GM18873 (cell line): ENCODE results near the gene TMX2.
"Not testable (repeated sequence)": the region's sequence is repeated elsewhere in the genome, so short reads cannot be mapped to it uniquely, and the experiment has no call there.

Source experiments
- ATAC-seq: cut with Tn5 transposase; IDR thresholded peaks from one replicate; pipeline ENCODE4 v1.9.1; 2021; ENCODE audit warnings: mild to moderate bottlenecking, moderate library complexity, moderate number of reproducible peaks; ENCODE audit not compliant: unreplicated experiment, low FRiP score

Gene TMX2, protein sequence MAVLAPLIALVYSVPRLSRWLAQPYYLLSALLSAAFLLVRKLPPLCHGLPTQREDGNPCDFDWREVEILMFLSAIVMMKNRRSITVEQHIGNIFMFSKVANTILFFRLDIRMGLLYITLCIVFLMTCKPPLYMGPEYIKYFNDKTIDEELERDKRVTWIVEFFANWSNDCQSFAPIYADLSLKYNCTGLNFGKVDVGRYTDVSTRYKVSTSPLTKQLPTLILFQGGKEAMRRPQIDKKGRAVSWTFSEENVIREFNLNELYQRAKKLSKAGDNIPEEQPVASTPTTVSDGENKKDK

DNA sequence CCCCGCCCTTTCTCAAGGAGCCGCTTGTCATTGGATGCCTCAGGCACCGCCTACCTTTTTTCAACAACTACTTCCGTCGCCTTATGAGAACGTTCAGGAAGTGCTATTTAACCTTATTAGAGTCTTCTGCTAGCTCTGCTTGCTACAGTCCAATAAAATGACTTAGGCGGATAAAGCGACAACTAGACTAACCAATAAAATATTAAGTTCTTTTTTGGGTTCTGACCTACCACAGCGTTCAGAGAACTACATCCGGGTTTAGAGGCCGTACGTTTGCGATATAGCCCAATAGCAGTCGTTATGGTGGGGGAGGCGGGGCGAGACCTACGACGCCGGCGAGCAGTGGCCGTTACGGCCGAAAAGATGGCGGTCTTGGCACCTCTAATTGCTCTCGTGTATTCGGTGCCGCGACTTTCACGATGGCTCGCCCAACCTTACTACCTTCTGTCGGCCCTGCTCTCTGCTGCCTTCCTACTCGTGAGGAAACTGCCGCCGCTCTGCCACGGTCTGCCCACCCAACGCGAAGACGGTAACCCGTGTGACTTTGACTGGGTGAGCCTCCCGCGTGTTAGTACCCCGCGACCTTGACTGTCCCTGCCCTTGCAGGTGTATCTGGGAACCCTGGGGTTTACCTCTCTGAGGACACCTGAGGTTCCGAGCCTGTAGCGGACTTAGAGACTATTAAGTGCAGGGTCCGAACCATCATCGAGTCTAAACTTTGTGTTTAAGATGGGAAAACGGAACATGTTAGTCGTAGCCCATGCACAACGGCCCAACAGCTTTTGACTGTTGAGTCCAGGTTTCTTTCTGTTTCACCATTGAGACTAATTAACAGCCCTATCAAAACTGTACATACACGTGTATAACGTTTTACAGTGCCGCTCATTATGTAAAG lies at the start of gene TMX2:
Gene TMX2 (plus strand): TSS at position 338 of the 895 bp plus-strand sequence. CDS start 26 bp downstream, at position 364.
- ATAC-seq: peak; percentile 99

DNA sequence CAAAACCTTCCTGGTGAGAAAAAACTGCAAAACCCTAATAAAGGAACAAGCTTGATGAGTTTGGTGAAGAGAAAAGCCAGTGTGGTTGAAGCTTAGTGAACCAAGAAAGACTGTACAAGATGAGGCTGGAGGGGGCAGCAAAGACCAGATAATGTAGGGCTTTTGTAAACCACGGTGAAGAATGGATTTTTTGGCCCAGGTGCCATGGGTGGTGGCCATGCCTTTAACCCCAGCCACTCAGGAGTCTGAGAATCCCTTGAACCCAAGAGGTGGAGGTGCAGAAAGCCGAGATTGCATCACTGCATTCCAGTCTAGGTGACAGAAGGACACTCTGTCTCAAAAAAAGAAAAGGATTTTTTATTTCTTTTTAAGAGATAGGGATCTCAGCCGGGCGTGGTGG lies 49.5 kb upstream of the TMX2 start:
- ATAC-seq: no peak

DNA sequence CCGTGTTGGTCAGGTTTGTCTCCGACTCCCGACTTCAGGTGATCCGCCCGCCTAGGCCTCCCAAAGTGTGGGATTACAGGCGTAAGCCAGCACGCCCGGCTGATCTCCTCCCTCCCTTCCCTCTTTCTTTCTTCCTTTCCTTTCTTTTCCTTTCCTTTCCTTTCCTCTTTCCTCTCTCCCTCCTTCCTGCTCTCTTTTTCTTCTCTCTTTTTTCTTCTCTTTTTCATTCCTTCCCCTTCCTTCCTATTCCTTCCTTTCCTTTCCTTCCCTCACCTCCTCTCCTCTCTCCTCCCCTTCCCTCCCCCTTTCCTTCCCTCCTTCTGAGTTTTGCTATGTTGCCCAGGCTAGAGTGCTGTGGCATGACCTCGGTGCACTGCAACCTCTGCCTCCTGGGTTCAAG lies 48.4 kb upstream of the TMX2 start:
- no peak for ATAC-seq

DNA sequence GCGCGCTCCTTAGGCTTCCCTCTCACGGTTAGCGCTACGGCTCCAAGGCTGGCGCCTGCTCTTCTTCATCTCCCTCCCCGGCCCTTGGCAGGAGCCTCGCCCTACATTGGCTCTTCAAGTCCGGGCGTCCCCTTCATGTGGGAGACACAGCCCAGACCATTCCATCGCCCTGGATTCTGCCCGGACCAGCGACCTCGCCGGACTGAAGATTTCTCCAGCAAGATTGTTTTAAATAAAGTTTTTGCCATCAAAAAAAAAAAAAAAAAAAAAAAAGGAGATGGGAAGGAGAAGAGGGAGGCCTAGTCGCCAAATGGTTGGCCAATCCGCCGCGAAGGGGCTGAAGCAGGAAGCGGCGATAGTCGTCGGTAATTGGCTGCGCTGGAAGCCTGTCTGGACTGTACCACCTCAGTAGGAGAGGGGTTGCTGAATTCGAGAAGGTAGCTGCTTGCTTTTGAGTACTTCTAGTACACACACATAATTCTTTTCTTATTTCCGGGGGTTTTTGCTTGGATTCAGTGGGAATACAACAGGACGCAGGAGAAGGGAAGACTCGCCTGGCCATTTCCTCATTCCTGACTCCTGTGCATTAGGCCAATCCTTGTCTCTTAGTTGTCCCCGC lies 45.2 kb upstream of the TMX2 start:
- ATAC-seq: peak; percentile 72

DNA sequence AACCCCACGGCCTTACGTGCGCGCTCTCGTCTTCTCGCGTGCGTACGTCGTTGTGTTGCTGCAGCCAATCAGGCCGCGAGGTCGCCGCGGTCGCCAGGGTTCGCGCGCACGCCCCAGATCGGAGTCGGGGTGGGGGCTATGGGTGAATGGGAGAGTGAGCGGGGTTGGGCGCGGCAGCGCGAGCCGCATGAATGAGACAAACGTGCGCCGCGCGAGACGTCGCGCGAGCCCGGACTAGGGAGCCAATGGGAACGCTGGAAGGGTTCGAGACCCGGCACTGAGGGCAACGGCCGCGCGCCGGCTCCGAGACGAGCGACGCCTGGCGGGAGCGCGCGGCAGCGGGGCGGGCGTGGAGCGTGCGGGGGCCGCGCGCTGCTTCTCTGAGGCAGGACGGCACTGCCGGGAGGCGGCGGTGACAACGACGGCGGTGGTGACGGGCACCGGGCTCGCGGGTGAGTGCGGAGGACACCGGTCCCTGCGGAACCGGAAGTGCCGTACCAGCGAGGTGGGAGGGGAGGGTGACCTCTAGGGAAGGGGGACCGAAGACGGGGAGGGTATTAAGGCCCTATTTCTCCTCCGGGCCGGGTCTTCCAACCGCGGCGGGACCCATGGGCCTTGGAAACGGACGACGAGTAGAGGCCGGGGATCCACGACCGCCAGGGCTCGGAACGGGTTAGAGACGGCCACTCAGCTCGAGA lies 44.5 kb upstream of the TMX2 start, which contains the start of gene ZDHHC5:
Gene ZDHHC5 (plus strand): TSS at position 379 of the 698 bp plus-strand sequence. CDS start 4,977 bp downstream, outside the sequence.
- ATAC-seq: peak; percentile 81

DNA sequence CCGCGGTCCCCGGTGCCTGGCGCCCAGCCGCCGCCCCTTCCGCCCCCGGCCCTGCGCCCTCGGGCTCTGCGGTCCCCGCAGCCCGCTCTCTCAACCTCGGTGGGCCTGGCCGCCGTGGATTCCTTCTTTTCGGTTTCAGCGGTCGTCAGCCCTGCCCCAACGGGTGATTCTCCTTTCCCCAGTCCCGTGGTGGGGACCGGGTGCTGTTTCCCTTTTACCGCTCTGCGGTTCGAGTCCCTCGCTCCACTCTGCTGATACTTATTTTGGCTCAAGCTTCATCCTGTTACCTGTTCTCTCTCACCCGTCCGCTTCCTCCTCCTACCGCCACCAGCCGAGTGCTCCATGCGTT lies 44.0 kb upstream of the TMX2 start:
- ATAC-seq: peak; percentile 2

DNA sequence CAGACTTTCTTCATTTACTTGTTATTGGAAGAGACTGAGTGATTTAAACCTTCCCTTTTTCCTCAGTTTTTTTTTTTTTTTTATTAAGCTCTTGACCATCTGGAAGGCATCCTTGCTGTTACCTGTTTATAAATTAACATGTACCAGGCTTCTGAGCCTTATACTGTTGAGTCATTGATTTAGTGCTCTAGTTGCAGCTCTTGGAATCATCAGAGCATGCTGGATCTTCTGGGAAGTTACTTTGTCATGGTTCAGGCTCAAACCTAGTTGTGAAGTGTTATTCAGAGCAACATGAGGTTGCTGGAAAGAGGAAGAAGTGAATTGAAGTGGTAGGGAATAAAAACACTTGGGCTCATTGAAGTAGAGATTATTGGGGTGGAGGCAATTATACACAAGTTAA lies 38.1 kb upstream of the TMX2 start:
- no peak for ATAC-seq

DNA sequence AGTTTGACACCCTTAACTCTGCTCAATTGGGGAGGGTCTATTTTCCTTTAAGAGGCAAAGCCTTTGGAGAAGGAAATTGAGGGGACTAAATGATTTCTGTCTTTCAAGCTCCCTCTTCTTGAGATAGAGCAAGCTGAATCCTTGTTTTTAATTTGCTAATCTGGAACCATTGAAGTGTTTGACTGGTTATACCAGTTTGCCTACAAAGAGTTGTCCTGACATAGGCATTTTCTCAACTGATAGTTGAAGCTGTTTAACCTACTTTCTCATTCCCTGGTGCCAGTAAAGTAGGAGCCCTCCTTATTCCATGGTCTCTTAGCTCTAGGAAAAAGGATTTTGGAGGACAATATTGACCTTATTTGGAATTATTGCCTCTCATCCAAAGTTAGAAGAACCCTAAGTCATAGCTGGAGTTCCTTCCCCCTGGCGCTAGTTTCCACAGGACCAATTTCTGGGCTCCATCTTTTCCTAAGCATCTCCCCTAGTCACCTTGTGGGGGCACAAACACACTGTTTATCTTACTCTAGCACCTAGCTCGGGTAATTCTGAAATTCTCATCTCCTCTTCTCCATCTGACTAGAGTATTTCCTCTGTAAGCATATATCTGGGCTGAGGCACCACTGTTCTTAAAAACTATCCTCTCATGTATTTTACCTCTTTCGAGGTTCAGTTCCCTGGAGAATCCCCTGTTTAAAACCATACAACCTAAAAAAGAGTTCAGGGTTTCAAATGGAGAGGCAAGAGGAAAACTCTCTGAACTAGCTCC lies 37.0 kb upstream of the TMX2 start:
- ATAC-seq: no peak

DNA sequence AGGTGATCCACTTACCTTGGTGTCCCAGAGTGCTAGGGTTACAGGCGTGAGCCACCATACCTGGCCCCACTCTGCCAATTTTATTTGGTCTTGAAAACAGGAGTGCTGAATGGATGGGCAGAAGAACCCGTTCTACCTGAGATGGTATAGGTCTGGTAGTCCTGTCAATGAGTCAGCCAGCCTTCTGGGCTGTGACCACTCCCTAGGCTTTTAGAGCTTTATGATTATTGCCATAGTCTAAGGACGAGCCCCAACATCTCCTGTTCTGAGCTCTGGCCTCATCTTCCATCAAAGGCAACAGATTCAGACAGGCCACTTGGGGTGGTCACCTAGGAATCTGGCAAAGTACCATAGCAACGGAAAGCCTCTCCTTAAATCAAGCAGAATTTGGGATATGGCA lies 33.0 kb upstream of the TMX2 start:
- ATAC-seq: no peak

DNA sequence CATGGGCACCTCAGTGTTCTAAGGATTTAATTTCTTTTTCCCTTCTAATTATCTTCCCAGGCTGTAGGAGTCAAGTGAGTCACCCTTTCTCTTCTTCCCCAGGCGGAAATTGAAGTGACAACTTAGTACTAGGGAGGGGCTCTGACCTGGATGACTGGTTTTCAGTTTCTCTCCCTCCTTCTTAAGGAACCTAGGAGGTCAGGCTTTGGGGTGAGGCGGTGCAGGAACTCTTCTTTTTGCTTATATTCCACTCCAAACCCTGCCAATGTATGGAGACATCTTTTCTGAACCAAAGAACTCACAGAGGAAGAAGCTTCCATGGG lies 31.9 kb upstream of the TMX2 start:
- ATAC-seq: no peak

DNA sequence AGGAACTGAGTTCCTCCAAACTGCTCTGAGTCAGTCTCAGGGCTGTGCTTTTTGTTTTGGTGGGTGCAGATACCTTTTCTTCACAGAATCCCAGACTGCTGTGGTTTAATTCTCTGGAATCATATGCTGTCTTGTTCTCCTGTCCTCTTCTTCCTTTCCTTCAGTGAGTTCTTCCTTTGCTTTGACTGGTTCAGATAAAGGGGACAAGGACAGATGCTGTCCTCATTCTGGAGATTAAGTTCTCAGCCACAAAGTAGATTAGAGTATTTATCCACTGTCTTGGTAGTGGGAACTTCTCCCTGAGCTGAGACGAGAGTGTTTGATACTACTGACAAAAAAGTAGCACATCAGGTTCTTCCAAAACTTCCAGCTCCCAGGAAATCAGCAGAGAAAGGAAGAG lies 31.2 kb upstream of the TMX2 start:
- no peak for ATAC-seq

DNA sequence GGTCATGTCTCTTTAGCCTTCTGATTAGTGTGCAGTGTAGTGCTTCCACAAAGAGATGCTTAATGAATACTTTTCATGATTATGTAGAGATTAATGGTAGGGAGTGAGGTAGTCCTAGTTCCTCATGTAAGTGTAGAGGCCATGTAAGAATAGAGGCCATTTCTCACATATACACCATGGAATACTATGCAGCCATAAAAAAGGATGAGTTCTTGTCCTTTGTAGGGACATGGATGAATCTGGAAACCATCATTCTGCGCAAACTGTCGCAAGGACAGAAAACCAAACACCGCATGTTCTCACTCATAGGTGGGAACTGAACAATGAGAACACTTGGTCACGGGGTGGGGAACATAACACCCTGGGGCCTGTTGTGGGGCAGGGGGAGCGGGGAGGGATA lies 21.9 kb upstream of the TMX2 start:
- ATAC-seq: not testable (repeated sequence)

DNA sequence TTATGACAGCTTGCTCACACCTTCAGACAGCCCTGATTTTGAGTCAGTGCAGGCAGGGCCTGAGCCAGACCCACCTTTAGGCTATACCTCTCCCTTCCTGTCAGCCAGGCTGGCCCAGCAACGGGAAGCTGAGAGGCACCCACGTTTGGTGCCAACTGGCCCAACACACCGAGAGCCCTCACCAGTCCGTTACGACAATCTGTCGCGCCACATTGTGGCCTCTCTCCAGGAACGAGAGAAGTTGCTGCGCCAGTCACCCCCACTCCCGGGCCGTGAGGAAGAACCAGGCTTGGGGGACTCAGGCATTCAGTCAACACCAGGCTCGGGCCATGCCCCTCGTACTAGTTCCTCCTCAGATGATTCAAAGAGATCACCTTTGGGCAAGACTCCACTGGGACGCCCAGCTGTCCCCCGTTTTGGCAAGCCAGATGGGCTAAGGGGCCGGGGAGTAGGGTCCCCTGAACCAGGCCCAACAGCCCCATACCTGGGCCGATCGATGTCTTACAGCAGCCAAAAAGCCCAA lies 13.5 kb upstream of the TMX2 start:
- ATAC-seq: no peak

DNA sequence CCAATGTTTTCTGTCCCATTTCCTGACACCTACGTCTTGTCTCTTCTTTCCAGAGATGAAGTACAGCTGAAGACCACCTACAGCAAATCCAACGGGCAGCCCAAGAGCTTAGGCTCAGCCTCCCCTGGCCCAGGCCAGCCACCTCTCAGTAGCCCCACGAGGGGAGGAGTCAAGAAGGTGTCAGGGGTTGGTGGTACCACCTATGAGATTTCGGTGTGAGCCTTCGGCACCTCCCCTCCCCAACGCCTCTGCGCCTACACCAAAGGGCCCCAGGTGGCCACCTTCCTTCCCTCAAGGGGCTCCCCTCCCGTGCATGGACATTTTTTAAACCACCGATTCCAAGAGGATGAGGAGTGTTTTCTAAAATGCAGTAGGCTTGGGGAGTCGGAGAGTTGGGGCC lies 12.6 kb upstream of the TMX2 start:
- ATAC-seq: no peak

DNA sequence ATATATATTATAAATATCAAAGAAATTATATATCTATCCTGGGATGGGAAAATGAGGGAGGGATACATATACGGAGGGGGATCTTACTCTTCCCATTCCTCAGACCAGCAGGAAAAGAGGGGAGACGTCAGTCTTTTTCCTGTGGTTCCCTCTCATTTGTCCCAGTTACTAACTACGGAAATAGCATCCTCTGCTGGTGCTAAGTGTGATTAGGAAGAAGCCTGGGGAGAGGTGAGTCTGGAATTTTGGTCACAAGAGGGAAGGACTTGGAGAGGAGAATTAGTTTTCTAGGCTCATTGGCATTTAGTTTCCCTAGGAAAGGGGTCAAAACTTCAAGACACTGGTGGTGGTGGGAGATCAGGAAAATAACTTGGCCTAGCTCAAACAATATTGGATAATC lies 12.0 kb upstream of the TMX2 start:
- ATAC-seq: no peak

DNA sequence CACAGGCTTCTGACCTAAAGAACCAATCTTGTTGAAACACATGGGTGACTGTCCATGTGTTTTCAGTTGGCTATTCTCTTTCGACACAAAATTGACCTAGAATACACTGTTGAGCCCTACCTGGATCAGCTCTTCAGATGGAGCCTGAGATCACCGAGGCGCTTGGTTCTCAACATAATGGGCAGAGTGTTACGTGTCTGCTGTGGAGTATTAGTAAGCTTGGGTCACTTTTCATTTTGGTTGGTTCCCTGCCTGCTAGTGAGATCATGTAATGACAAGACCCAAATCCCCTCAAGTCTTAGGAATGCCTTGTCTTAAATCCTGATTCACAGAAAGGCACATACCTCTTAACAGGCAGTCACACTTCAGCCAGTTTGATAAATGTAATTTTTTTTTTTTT lies 9.1 kb upstream of the TMX2 start:
- ATAC-seq: no peak

DNA sequence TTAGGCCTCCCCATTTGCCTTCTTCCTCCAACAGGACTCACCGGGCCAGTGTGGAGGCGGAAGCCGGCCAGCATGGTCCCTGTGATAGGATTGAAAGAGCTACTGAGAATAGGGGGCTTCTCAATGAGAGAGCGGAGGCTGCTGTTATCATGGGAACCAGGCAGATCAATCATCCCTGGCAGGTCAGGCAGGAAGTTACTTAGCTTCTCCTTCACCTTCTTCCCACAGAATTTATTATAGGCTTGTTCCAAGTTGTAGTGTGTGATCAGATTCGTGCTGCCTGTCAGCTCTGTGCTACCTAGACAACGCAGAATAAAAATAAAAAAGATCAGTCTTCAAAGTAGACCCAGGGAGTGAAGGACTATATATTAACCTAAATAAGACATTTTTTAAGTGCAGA lies 7.5 kb upstream of the TMX2 start:
- no peak for ATAC-seq

DNA sequence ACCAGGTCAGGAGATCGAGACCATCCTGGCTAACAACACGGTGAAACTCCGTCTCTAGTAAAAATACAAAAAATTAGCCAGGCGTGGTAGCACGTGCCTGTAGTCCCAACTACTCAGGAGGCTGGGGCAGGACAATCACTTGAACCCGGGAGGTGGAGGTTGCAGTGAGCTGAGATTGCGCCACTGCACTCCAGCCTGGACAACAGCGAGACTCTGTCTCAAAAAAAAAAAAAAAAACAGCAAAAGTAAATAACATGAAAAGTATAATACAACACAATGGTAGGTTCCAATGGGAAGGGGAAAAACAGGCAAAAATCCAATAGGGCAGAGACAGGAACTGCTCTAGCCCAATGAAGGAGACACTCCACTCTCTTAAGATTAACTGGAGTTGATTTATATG lies 7.0 kb upstream of the TMX2 start:
- not testable (repeated sequence) for ATAC-seq

DNA sequence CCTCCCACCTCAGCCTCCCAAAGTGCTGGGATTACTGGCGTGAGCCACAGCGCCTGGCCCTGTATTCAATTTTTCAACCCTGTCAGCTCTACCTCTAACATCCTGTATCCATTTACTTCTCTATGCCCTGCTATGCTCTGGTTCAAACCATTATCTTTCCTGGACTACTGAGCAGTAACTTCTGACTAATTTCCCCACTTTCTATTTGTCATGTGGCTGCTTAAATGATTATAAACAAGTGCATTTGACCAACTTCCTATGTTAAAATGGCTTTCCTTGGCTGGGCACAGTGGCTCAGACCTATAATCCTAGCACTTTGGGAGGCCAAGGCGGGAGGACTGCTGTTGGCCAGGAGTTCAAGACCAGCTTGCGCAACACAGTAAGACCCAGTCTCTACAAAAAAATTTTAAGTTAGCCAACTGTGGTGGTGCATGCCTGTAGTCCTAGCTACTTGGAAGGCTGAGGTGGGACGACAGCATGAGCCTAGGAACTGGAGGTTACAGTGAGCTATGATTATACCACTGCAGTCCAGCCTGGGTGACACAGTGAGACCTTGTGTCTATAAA lies 2.5 kb upstream of the TMX2 start:
- ATAC-seq: no peak
